ENCODE data around the gene CNOT2.

Gene CNOT2

GRCh38 chr12:70334742-70335141, 91.5 kb downstream of the CNOT2 start:
- H3K4me3 ChIP-seq = no peak overlapping the region
- DNase-seq (ENCODE audit: low spot score) = no peak
- H3K27ac ChIP-seq = no peak overlapping the region
- TF ChIP-seq, protein P1, sequence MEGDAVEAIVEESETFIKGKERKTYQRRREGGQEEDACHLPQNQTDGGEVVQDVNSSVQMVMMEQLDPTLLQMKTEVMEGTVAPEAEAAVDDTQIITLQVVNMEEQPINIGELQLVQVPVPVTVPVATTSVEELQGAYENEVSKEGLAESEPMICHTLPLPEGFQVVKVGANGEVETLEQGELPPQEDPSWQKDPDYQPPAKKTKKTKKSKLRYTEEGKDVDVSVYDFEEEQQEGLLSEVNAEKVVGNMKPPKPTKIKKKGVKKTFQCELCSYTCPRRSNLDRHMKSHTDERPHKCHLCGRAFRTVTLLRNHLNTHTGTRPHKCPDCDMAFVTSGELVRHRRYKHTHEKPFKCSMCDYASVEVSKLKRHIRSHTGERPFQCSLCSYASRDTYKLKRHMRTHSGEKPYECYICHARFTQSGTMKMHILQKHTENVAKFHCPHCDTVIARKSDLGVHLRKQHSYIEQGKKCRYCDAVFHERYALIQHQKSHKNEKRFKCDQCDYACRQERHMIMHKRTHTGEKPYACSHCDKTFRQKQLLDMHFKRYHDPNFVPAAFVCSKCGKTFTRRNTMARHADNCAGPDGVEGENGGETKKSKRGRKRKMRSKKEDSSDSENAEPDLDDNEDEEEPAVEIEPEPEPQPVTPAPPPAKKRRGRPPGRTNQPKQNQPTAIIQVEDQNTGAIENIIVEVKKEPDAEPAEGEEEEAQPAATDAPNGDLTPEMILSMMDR (IDR thresholded peaks at IDR 0.05) = no peak

GRCh38 chr12:70338531-70338930, 95.3 kb downstream of the CNOT2 start:
- Histone ChIP-seq H3K27ac (no peak overlapping the region), H3K4me3 (no peak overlapping the region)
- DNase-seq (ENCODE audit: low spot score) = no peak
- TF ChIP-seq, protein P1 (IDR thresholded peaks at IDR 0.05) = no peak

DNA sequence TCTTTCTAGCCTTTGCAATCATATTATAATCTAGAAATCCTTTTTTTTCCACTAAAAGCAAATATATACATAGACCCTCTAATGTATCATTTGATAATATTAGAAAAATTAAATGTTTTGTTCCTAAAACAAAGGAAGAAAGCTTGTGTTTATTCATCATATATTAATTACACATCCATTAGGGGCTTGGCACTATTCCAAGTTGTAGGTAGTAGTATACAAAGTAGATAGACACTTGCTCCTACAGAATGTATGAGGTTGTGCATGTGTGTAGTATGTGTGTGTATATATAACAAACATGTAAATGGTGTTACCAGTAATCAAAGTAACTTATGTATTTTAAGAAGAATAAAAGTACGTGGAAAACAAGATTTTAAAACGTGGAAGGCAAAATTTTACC, 107.8 kb downstream of the CNOT2 start:
- DNase-seq (ENCODE audit: low spot score) = no peak
- Histone ChIP-seq H3K4me3 (no peak overlapping the region), H3K27ac (no peak overlapping the region)
- TF ChIP-seq, protein P1 (IDR thresholded peaks at IDR 0.05) = no peak

DNA sequence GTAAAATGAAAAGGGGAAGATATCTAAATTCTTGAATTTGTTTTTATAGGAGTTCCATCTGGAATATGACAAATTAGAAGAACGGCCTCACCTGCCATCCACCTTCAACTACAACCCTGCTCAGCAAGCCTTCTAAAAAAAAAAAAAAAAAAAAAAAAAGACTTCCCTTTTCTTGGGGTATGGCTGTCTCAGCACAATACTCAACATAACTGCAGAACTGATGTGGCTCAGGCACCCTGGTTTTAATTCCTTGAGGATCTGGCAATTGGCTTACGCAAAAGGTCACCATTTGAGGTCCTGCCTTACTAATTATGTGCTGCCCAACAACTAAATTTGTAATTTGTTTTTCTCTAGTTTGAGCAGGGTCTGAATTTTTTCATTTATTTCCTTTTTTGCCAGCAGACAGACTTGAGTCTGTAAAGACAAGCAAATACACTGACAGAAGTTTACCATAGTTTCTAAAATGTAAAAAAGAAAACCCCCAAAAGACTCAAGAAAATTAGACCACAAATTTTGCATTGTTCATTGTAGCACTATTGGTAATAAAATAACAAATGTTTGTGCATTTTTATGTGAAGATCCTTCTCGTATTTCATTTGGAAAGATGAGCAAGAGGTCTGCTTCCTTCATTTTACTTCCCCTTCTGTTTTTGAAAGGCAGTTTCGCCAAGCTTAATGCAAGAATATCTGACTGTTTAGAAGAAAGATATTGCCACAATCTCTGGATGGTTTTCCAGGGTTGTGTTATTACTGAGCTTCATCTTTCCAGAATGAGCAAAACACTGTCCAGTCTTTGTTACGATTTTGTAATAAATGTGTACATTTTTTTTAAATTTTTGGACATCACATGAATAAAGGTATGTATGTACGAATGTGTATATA, 110.8 kb downstream of the CNOT2 start:
- TF ChIP-seq, protein P1 (IDR thresholded peaks at IDR 0.05) = no peak
- DNase-seq (ENCODE audit: low spot score) = no peak
- Histone ChIP-seq H3K4me3 (no peak overlapping the region), H3K27ac (no peak overlapping the region)

GRCh38 chr12:70354787-70355186, 111.6 kb downstream of the CNOT2 start:
- TF ChIP-seq, protein P1 (IDR thresholded peaks at IDR 0.05) = no peak
- Histone ChIP-seq H3K27ac (no peak overlapping the region), H3K4me3 (no peak overlapping the region)
- no peak for DNase-seq (ENCODE audit: low spot score)

DNA sequence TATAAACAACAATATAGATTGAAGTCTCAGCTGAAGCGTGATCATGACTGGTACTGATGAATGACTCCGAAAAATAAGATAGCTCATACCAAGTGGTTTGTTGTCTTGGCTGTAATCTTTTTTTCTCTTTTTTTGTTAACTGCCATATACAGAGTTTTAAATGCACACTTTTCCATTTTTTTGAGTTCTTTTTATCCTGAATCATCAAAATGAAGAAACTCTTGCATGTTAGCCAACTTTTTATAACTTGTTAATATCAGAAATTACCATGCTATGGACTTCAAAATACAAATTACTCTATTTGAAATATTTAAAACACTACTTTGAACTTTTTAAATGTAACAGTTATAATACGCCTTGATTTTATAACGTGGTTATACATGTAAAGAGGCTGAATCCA, 112.7 kb downstream of the CNOT2 start:
- no peak overlapping the region for H3K4me3 ChIP-seq
- H3K27ac ChIP-seq = no peak overlapping the region
- DNase-seq (ENCODE audit: low spot score) = no peak
- TF ChIP-seq, protein P1 (IDR thresholded peaks at IDR 0.05) = no peak

Measured in coronary artery (tissue), 2 donors.